Astrocyte (in vitro differentiated cells and primary cell): ENCODE measurements around the gene ARID4B. TPM values are rescaled to one million over a fixed set of nuclear protein-coding genes. Genes with fewer than 3 reads are reported as not detected.
A peak's percentile ranks its signal among the peaks of the same experiment; 100 is the strongest.

Source experiments
- DNase-seq: peaks from one replicate; pipeline ENCODE4 v3.0.0-alpha.2; 2010; ENCODE audit warnings: low read depth
- FAIRE-seq: peaks from 2 replicates; lab custom pipeline; 2011; peaks lifted over from hg19 to GRCh38; lab: Jason Lieb, UNC
- H2AFZ ChIP-seq: 2 replicates; pipeline ENCODE4 v1.6.0; 2012; ENCODE audit warnings: low read depth, low read length, inconsistent platforms
- H3K27ac ChIP-seq: 2 replicates; pipeline ENCODE4 v1.5.1; 2011; ENCODE audit warnings: low read depth, low read length, inconsistent platforms
- H3K27me3 ChIP-seq: 2 replicates; pipeline ENCODE4 v1.6.0; 2011; ENCODE audit warnings: low read length, inconsistent platforms; ENCODE audit not compliant: insufficient read depth
- H3K36me3 ChIP-seq: 2 replicates; pipeline ENCODE4 v1.5.1; 2011; ENCODE audit warnings: low read length, inconsistent platforms; ENCODE audit not compliant: insufficient read depth
- H3K4me1 ChIP-seq: 2 replicates; pipeline ENCODE4 v1.5.1; 2011; ENCODE audit warnings: low read length, inconsistent platforms; ENCODE audit not compliant: insufficient read depth
- H3K4me2 ChIP-seq: 2 replicates; pipeline ENCODE4 v1.6.0; 2012; ENCODE audit warnings: low read length, inconsistent platforms
- H3K4me3 ChIP-seq: 2 replicates; pipeline ENCODE4 v1.5.1; 2011; ENCODE audit warnings: low read depth, mild to moderate bottlenecking, low read length, inconsistent platforms; ENCODE audit not compliant: insufficient read depth
- H3K79me2 ChIP-seq: 2 replicates; pipeline ENCODE4 v1.6.0; 2012; ENCODE audit warnings: mild to moderate bottlenecking, low read length, inconsistent platforms; ENCODE audit not compliant: insufficient read depth
- H3K9ac ChIP-seq: 2 replicates; pipeline ENCODE4 v1.6.0; 2012; ENCODE audit warnings: mild to moderate bottlenecking, low read length, inconsistent platforms
- H3K9me3 ChIP-seq: 2 replicates; pipeline ENCODE4 v1.5.1; 2012; ENCODE audit warnings: low read depth, mild to moderate bottlenecking, low read length, inconsistent platforms; ENCODE audit not compliant: insufficient read depth
- H4K20me1 ChIP-seq: 2 replicates; pipeline ENCODE4 v1.6.0; 2012; ENCODE audit warnings: low read length, inconsistent platforms; ENCODE audit not compliant: insufficient read depth
- H3K27ac Mint-ChIP-seq: one replicate; pipeline ENCODE4 v1.8.0; 2021; ENCODE audit warnings: mild to moderate bottlenecking, mixed read lengths; ENCODE audit not compliant: unreplicated experiment
- H3K27me3 Mint-ChIP-seq: one replicate; pipeline ENCODE4 v1.8.0; 2021; ENCODE audit warnings: low read depth, mixed read lengths; ENCODE audit not compliant: unreplicated experiment
- H3K36me3 Mint-ChIP-seq: one replicate; pipeline ENCODE4 v1.8.0; 2021; ENCODE audit warnings: low read depth, mixed read lengths; ENCODE audit not compliant: unreplicated experiment
- H3K4me1 Mint-ChIP-seq: one replicate; pipeline ENCODE4 v1.8.0; 2021; ENCODE audit warnings: low read depth, mixed read lengths; ENCODE audit not compliant: unreplicated experiment
- H3K4me3 Mint-ChIP-seq: one replicate; pipeline ENCODE4 v1.8.0; 2021; ENCODE audit warnings: mild to moderate bottlenecking, moderate library complexity, mixed read lengths; ENCODE audit not compliant: unreplicated experiment
- H3K9me3 Mint-ChIP-seq: one replicate; pipeline ENCODE4 v1.8.0; 2021; ENCODE audit warnings: mild to moderate bottlenecking, mixed read lengths; ENCODE audit not compliant: unreplicated experiment
- CTCF ChIP-seq: IDR thresholded peaks from 2 replicates; pipeline ENCODE4 v1.5.1; 2011; ENCODE audit warnings: low read depth, mild to moderate bottlenecking, inconsistent platforms, low read length, moderate library complexity; ENCODE audit not compliant: insufficient read depth
- EZH2 ChIP-seq: IDR thresholded peaks from 2 replicates; pipeline ENCODE4 v1.6.1; 2012; ENCODE audit warnings: mild to moderate bottlenecking, low read length, inconsistent platforms; ENCODE audit not compliant: insufficient read depth
- total RNA-seq: library from RNA; stranded (reverse); gene quantifications from 2 replicates; pipeline ENCODE4 v1.2.1, GENCODE V29; 2021

ARID4B gene
- total RNA-seq, 1 donor from 2014 or later: 38.6 TPM

GRCh38 chr1:235127203-235127602 is 200.8 kb downstream of the ARID4B start:
- H3K27ac Mint-ChIP-seq: peak overlapping the region; percentile 69
- peaks cover 8% of the 10 kb centered on the region for H3K36me3 Mint-ChIP-seq
- H3K4me1 ChIP-seq: peaks cover 6% of the 10 kb centered on the region
- no peaks in the 10 kb centered on the region for H3K9me3 Mint-ChIP-seq
- peaks cover 68% of the 10 kb centered on the region for H3K79me2 ChIP-seq
- H2AFZ ChIP-seq: no peak overlapping the region
- H3K4me2 ChIP-seq: peak overlapping the region; percentile 91
- no peaks in the 10 kb centered on the region for H3K27me3 Mint-ChIP-seq
- H4K20me1 ChIP-seq: peaks cover 58% of the 10 kb centered on the region
- no peaks in the 10 kb centered on the region for H3K27me3 ChIP-seq
- no peaks in the 10 kb centered on the region for H3K9me3 ChIP-seq
- peak overlapping the region; percentile 94 for H3K4me3 ChIP-seq
- H3K36me3 ChIP-seq: peaks cover 7% of the 10 kb centered on the region
- no peak for DNase-seq
- peak overlapping the region; percentile 98 for H3K9ac ChIP-seq
- H3K4me3 Mint-ChIP-seq: peak overlapping the region; percentile 98
- peak overlapping the region; percentile 13 for H3K27ac ChIP-seq
- H3K4me1 Mint-ChIP-seq: peaks cover 21% of the 10 kb centered on the region
- TF ChIP-seq EZH2 (no peak), CTCF (no peak)
- FAIRE-seq: no peak

- peak overlapping the region; percentile 24 for H3K4me2 ChIP-seq
- H3K27ac Mint-ChIP-seq: no peak overlapping the region
- H3K9me3 Mint-ChIP-seq: no peaks in the 10 kb centered on the region
- no peaks in the 10 kb centered on the region for H3K27me3 ChIP-seq
- H3K27ac ChIP-seq: no peak overlapping the region
- no peak overlapping the region for H3K4me3 ChIP-seq
- H3K36me3 Mint-ChIP-seq: peaks cover 9% of the 10 kb centered on the region
- H3K36me3 ChIP-seq: peaks cover 12% of the 10 kb centered on the region
- no peak for FAIRE-seq
- peaks cover 81% of the 10 kb centered on the region for H4K20me1 ChIP-seq
- TF ChIP-seq CTCF: no peak
- TF ChIP-seq EZH2: no peak
- H3K9me3 ChIP-seq: no peaks in the 10 kb centered on the region
- H3K4me1 ChIP-seq: peaks cover 6% of the 10 kb centered on the region
- no peak overlapping the region for H3K9ac ChIP-seq
- H2AFZ ChIP-seq: no peak overlapping the region
- peaks cover 21% of the 10 kb centered on the region for H3K4me1 Mint-ChIP-seq
- no peak overlapping the region for H3K4me3 Mint-ChIP-seq
- no peaks in the 10 kb centered on the region for H3K27me3 Mint-ChIP-seq
- peaks cover 93% of the 10 kb centered on the region for H3K79me2 ChIP-seq
- DNase-seq: no peak
Observed at GRCh38 chr1:235124665-235125064, 203.3 kb downstream of the ARID4B start.

GRCh38 chr1:235124111-235124510 is 203.9 kb downstream of the ARID4B start:
- Mint-ChIP-seq H3K4me1 (peaks cover 20% of the 10 kb centered on the region), H3K4me3 (no peak overlapping the region), H3K9me3 (no peaks in the 10 kb centered on the region), H3K27ac (no peak overlapping the region), H3K36me3 (peaks cover 9% of the 10 kb centered on the region), H3K27me3 (no peaks in the 10 kb centered on the region)
- Histone ChIP-seq H3K4me3 (no peak overlapping the region), H4K20me1 (peaks cover 87% of the 10 kb centered on the region), H3K27me3 (no peaks in the 10 kb centered on the region), H3K27ac (no peak overlapping the region), H3K9ac (no peak overlapping the region), H3K36me3 (peaks cover 17% of the 10 kb centered on the region), H3K4me2 (peak overlapping the region; percentile 24), H3K9me3 (no peaks in the 10 kb centered on the region), H3K4me1 (peaks cover 6% of the 10 kb centered on the region), H2AFZ (no peak overlapping the region), H3K79me2 (peaks cover 98% of the 10 kb centered on the region)
- no peak for DNase-seq
- no peak for FAIRE-seq
- no peak for TF ChIP-seq CTCF
- TF ChIP-seq EZH2: no peak
